ENCODE measurements around the gene RXRB. TPM values are rescaled to one million over a fixed set of nuclear protein-coding genes. Genes with fewer than 3 reads are reported as not detected.

RXRB gene
- total and polyA plus RNA-seq, 2 of the 13 experiments (the other 11 are each of a cell fraction or from before 2014, with no cell fraction given), result 26.7 to 55.7 TPM

DNA sequence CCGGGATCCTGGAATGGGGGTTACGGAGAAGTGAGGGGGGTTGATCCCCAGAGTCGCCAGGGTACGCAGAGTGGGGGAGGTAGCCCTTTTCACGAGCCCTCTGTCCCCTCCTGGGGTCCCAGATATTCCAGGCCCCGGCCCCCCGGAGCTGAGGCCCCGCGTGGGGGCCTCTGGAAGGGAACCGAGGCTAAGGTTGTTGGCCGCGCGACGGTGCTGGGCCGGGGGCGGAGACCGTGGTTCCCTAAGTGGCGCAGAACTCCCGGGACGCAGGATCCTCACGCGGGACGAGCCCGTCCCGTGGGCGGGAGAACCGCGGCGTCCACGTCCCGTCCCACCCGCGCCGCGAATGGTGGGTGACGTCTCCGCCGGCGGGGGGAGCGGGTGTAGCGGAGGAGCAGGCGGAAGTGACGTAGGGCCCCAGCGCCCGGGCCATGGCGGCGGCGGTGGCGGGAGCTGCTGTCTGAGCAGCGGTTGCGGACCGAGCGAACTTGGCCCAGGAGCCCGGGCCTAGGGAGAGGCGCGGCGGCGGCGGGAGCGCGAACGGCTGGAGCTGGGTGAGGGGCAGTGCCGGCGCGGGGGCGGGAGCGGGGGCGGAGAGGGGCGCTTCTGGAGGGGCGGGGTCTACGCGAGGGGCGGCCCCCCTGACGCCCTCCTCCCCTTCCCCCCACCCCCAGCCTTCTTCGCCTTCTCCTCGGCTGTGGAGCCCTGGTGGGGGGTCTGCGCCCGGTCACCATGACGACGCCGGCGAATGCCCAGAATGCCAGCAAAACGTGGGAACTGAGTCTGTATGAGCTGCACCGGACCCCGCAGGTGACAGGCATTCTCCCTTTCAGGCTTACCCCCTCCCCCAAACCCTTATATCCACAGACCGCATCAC lies 7.9 kb upstream of the RXRB start, which contains the start of gene RING1 (continued):
- TF ChIP-seq, protein P1, sequence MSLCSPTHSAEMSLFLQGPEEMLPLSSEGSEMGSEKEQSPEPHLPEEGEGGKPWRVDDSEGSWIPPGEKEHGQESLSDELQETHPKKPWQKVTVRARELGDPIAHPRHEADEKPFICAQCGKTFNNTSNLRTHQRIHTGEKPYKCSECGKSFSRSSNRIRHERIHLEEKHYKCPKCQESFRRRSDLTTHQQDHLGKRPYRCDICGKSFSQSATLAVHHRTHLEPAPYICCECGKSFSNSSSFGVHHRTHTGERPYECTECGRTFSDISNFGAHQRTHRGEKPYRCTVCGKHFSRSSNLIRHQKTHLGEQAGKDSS (CRISPR knock-in tag; IDR thresholded peaks at IDR 0.05; ENCODE audit: borderline replicate concordance, low read depth), result no peak; the same call in 1 of the 2 replicates
- TF ChIP-seq FOXA1 (IDR thresholded peaks at IDR 0.05) (no peak), FOXA1 (CRISPR knock-in tag; IDR thresholded peaks at IDR 0.05) (0 out of 2 replicates have a peak, but pooled peaks have one; percentile 47), DR1 (CRISPR knock-in tag; IDR thresholded peaks at IDR 0.05) (0 out of 2 replicates have a peak, but pooled peaks have one; percentile 58), GABPB1 (CRISPR knock-in tag; IDR thresholded peaks at IDR 0.05) (peak; percentile 98), KLF13 (CRISPR knock-in tag; IDR thresholded peaks at IDR 0.05) (no peak), ARNT2 (CRISPR knock-in tag; IDR thresholded peaks at IDR 0.05; ENCODE audit: low read depth) (peak; percentile 83), RAD51 (IDR thresholded peaks at IDR 0.05; ENCODE audit: borderline replicate concordance) (no peak), HOXA5 (CRISPR knock-in tag; IDR thresholded peaks at IDR 0.05) (peak; percentile 94), PRDM15 (CRISPR knock-in tag; IDR thresholded peaks at IDR 0.05) (peak; percentile 33), SPEN (CRISPR knock-in tag; IDR thresholded peaks at IDR 0.05; ENCODE audit: low read depth) (peak; percentile 96), GPN1 (CRISPR knock-in tag; IDR thresholded peaks at IDR 0.05; ENCODE audit: borderline replicate concordance) (0 out of 2 replicates have a peak, but pooled peaks have one; percentile 85), ZNF138 (CRISPR knock-in tag; IDR thresholded peaks at IDR 0.05; ENCODE audit: low read depth) (peak; percentile 67), ZNF766 (CRISPR knock-in tag; IDR thresholded peaks at IDR 0.05; ENCODE audit: borderline replicate concordance) (peak; percentile 84; the same call in 1 of the 2 replicates), KLF11 (CRISPR knock-in tag; IDR thresholded peaks at IDR 0.05) (no peak), PHF20 (CRISPR knock-in tag; IDR thresholded peaks at IDR 0.05) (peak; percentile 83), ZNF652 (CRISPR knock-in tag; IDR thresholded peaks at IDR 0.05; ENCODE audit: borderline replicate concordance, low read depth) (no peak), PITX1 (CRISPR knock-in tag; IDR thresholded peaks at IDR 0.05) (peak; percentile 80), FUBP1 (CRISPR knock-in tag; IDR thresholded peaks at IDR 0.05; ENCODE audit: borderline replicate concordance) (no peak)
- TF ChIP-seq, protein P2, sequence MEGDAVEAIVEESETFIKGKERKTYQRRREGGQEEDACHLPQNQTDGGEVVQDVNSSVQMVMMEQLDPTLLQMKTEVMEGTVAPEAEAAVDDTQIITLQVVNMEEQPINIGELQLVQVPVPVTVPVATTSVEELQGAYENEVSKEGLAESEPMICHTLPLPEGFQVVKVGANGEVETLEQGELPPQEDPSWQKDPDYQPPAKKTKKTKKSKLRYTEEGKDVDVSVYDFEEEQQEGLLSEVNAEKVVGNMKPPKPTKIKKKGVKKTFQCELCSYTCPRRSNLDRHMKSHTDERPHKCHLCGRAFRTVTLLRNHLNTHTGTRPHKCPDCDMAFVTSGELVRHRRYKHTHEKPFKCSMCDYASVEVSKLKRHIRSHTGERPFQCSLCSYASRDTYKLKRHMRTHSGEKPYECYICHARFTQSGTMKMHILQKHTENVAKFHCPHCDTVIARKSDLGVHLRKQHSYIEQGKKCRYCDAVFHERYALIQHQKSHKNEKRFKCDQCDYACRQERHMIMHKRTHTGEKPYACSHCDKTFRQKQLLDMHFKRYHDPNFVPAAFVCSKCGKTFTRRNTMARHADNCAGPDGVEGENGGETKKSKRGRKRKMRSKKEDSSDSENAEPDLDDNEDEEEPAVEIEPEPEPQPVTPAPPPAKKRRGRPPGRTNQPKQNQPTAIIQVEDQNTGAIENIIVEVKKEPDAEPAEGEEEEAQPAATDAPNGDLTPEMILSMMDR (CRISPR knock-in tag; IDR thresholded peaks at IDR 0.05), result peak; percentile 18; the same call in 1 of the 2 replicates
